Ectodermal cell (in vitro differentiated cells): ENCODE data around the gene ADAM15.

ENCODE experiments used
- H3K27ac ChIP-seq: 2 replicates; pipeline ENCODE4 v1.7.0; 2013; ENCODE audit warnings: mild to moderate bottlenecking, low read depth, low read length; ENCODE audit not compliant: insufficient read depth, poor library complexity, severe bottlenecking
- H3K27me3 ChIP-seq: 2 replicates; pipeline ENCODE4 v1.7.0; 2013; ENCODE audit warnings: mild to moderate bottlenecking, low read length; ENCODE audit not compliant: insufficient read depth, control insufficient read depth, poor library complexity, severe bottlenecking
- H3K36me3 ChIP-seq: one replicate; pipeline ENCODE4 v1.7.0; 2013; ENCODE audit warnings: low read length; ENCODE audit not compliant: control insufficient read depth, insufficient read depth
- H3K4me1 ChIP-seq: one replicate; pipeline ENCODE4 v1.7.0; 2013; ENCODE audit warnings: low read length; ENCODE audit not compliant: control insufficient read depth, insufficient read depth
- H3K4me3 ChIP-seq: 2 replicates; pipeline ENCODE4 v1.7.0; 2013; ENCODE audit warnings: low read depth, low read length, control low read depth; ENCODE audit not compliant: insufficient read depth
- H3K9me3 ChIP-seq: 2 replicates; pipeline ENCODE4 v1.7.0; 2013; ENCODE audit warnings: mild to moderate bottlenecking, low read length, moderate library complexity; ENCODE audit not compliant: control insufficient read depth
- WGBS, 2 experiments: methylation state at CpG; one replicate each; pipeline ENCODE4 v1.1.7; 2013; ENCODE audit warnings: missing lambda C conversion rate in 2 of 2; 5-methylcytosine and 5-hydroxymethylcytosine counted together

ADAM15 gene

DNA sequence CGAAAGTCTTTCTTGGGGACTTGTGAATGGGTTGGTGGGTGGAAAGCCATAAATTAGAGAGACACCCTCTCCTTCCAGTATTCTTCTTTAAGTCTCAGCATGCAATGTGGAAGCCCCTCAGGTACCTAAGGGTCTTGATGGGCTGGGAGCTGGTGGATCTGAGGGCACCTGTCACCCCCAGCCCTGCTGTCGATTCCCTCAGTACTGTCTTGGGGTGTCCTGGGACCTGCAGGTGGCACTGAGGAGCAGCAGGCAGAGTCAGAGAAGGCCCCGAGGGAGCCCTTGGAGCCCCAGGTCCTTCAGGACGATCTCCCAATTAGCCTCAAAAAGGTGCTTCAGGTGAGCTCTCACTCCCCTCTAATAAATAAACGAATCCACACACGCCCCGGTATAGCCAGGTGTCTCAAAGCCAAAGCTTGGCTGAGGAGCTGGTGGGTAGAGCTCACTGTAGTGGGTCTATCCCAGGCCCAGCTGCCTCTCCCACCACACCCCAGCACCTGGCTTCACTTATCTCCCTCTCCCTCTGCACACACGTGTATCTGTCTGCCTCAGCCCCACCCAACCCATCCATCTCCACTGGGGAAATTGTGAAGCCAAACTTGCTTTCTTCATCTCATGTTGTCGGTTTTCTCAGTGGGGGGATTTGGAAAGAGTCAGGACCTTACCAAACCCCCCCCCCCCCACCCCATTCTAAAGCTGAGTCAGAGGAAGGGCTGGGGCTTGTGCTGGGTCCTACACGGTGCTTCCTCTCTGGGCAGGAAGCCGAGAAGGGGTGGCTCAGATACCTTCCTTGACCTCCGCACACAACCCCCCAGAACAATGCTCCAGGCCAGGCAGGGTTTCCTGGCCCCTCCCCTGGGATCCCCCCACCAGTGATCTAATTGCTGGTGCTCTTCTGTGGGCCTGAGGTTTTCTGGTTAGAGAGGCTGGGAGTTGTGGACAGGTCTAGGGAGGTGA lies 1.6 kb downstream of the ADAM15 start:
- no peak overlapping the region for H3K27ac ChIP-seq
- peaks cover 22% of the 10 kb centered on the region for H3K27me3 ChIP-seq
- no peaks in the 10 kb centered on the region for H3K36me3 ChIP-seq
- peak overlapping the region; percentile 74 for H3K4me3 ChIP-seq
- H3K9me3 ChIP-seq = no peaks in the 10 kb centered on the region
- H3K4me1 ChIP-seq = peaks cover 19% of the 10 kb centered on the region
- 68 to 70% methylated on average over 11 to 12 of the region's 12 CpGs for WGBS, 2 experiments

DNA sequence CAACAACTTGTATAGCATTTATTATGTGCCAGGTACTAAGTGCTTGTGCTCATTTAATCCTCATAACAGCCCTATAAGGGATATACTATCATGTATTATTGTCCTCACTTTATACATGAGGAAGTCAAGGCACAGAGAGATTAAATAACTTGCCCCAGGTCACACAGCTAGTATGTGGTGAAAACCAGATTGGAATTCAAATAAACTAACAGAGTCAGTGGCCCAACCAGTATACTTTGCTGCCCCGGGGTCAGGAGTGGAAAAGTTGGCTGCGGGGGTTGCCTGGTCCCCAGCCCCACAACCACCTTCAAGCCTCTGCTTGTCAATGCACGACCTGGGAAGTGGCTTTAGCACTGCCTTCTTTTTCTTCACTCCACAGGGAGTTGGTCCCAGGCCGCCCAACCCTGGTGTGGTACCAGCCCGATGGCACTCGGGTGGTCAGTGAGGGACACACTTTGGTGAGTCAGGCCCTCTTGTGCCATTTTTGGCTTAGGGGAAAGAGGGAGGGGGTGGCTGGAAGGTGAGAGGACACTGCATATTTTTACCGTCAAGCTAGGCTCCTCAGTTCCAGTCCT lies 2.5 kb downstream of the ADAM15 start:
- Histone ChIP-seq H3K36me3 (no peaks in the 10 kb centered on the region), H3K27ac (no peak overlapping the region), H3K4me1 (peaks cover 15% of the 10 kb centered on the region), H3K9me3 (no peaks in the 10 kb centered on the region), H3K27me3 (peaks cover 22% of the 10 kb centered on the region), H3K4me3 (no peak overlapping the region)
- WGBS, 2 experiments = 92 to 93% methylated on average over 7 of the region's 7 CpGs

DNA sequence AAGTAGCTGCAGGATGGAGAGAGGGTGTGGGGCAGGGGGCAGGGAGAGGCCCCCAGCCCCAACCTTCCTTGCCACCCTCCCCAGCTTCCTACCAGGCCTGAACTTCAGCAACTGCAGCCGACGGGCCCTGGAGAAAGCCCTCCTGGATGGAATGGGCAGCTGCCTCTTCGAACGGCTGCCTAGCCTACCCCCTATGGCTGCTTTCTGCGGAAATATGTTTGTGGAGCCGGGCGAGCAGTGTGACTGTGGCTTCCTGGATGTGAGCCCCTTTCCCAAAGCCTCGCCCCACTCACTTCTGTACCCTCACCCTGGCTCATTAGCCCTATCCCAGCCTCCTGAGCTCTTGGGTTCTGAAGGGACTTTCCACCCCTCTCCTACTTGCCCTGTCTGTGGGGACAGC lies 6.0 kb downstream of the ADAM15 start:
- H3K36me3 ChIP-seq = no peaks in the 10 kb centered on the region
- WGBS, 2 experiments = 94% methylated on average over 8 of the region's 8 CpGs
- H3K4me1 ChIP-seq = peaks cover 16% of the 10 kb centered on the region
- no peak overlapping the region for H3K4me3 ChIP-seq
- no peak overlapping the region for H3K27ac ChIP-seq
- peaks cover 19% of the 10 kb centered on the region for H3K27me3 ChIP-seq
- H3K9me3 ChIP-seq = no peaks in the 10 kb centered on the region

DNA sequence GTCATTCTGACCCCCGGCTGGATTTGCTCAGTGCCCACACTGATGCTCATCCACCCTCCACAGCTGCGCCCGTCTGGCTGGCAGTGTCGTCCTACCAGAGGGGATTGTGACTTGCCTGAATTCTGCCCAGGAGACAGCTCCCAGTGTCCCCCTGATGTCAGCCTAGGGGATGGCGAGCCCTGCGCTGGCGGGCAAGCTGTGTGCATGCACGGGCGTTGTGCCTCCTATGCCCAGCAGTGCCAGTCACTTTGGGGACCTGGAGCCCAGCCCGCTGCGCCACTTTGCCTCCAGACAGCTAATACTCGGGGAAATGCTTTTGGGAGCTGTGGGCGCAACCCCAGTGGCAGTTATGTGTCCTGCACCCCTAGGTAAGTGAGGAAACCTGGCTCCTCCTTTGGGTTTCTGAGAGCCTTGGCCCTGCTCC lies 6.7 kb downstream of the ADAM15 start:
- Histone ChIP-seq H3K4me1 (peaks cover 10% of the 10 kb centered on the region), H3K9me3 (no peaks in the 10 kb centered on the region), H3K36me3 (no peaks in the 10 kb centered on the region), H3K27ac (no peak overlapping the region), H3K27me3 (peaks cover 19% of the 10 kb centered on the region), H3K4me3 (no peak overlapping the region)
- WGBS, 2 experiments = 95 to 96% methylated on average over 13 of the region's 13 CpGs

DNA sequence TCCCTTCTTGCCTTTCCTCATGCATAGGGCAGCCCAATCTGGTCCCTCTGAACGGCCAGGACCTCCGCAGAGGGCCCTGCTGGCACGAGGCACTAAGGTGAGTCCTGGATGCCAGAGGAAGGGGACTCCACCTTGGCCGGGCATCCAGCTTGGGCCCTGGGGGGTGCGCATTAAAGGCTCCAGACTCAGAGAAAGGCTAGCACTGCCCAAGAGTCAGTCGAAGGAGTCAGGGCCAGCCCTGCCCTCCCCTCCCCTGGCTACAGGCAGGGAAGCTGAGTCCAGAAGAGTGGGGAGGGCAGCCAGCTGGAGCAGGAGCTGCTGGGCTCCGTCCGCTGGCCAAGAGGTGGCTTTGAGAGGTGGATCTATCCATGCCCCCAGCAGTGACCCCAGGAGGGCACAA lies 9.6 kb downstream of the ADAM15 start:
- peaks cover 19% of the 10 kb centered on the region for H3K27me3 ChIP-seq
- no peaks in the 10 kb centered on the region for H3K9me3 ChIP-seq
- H3K36me3 ChIP-seq = no peaks in the 10 kb centered on the region
- no peak overlapping the region for H3K4me3 ChIP-seq
- 89 to 92% methylated on average over 8 of the region's 8 CpGs for whole genome bisulfite sequencing, 2 experiments
- peaks cover 28% of the 10 kb centered on the region for H3K4me1 ChIP-seq
- H3K27ac ChIP-seq = no peak overlapping the region

DNA sequence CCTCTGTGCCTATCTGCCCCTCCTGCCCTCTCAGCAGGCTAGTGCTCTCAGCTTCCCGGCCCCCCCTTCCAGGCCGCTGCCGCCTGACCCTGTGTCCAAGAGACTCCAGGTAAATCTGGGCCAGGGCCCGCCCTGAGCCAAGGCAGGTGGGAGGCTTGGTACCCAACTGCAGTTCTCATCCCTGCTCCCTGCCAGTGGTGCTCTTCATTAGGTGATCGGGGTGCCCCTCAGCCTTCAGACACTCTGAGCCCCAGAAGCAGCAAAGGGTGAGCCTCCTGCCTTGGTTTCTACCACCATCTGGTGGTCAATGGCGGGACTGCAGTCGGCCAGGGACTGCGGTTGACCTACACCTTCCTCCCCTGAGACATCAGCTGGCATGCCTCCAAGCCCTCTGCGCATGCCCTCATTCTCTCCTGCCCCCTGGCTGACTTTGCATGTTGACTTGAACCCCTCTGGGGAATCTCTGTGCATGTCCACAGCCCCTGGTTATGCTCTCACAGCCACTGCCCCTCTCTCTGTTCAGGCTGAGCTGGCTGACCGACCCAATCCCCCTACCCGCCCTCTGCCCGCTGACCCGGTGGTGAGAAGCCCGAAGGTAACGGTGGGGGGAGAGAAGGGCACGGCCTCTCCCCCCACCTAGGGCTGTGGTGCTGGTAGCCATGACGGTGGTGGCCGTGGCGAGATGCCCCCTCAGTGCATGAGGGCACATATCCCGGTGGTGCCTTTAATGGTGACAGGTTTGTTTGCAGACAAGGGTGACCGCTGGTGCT lies 10.4 kb downstream of the ADAM15 start:
- Histone ChIP-seq H3K27ac (no peak overlapping the region), H3K4me3 (no peak overlapping the region), H3K27me3 (peaks cover 19% of the 10 kb centered on the region), H3K4me1 (peaks cover 28% of the 10 kb centered on the region), H3K9me3 (no peaks in the 10 kb centered on the region), H3K36me3 (no peaks in the 10 kb centered on the region)
- 31 to 32% methylated on average over 21 of the region's 21 CpGs for WGBS, 2 experiments

DNA sequence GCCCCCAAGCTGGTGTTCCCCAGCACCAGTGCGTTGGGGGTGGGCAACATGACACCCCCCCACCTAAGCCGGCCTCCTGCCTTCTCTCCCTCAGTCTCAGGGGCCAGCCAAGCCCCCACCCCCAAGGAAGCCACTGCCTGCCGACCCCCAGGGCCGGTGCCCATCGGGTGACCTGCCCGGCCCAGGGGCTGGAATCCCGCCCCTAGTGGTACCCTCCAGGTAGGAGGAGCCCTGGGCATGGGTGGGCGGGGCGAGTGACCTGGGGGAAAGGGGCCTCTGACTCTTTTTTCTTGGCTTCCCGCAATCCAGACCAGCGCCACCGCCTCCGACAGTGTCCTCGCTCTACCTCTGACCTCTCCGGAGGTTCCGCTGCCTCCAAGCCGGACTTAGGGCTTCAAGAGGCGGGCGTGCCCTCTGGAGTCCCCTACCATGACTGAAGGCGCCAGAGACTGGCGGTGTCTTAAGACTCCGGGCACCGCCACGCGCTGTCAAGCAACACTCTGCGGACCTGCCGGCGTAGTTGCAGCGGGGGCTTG lies 11.1 kb downstream of the ADAM15 start:
- 1 to 3% methylated on average over 29 of the region's 29 CpGs for WGBS, 2 experiments
- Histone ChIP-seq H3K4me1 (peaks cover 28% of the 10 kb centered on the region), H3K36me3 (no peaks in the 10 kb centered on the region), H3K4me3 (peak overlapping the region; percentile 95), H3K27ac (no peak overlapping the region), H3K27me3 (peaks cover 19% of the 10 kb centered on the region), H3K9me3 (no peaks in the 10 kb centered on the region)

DNA sequence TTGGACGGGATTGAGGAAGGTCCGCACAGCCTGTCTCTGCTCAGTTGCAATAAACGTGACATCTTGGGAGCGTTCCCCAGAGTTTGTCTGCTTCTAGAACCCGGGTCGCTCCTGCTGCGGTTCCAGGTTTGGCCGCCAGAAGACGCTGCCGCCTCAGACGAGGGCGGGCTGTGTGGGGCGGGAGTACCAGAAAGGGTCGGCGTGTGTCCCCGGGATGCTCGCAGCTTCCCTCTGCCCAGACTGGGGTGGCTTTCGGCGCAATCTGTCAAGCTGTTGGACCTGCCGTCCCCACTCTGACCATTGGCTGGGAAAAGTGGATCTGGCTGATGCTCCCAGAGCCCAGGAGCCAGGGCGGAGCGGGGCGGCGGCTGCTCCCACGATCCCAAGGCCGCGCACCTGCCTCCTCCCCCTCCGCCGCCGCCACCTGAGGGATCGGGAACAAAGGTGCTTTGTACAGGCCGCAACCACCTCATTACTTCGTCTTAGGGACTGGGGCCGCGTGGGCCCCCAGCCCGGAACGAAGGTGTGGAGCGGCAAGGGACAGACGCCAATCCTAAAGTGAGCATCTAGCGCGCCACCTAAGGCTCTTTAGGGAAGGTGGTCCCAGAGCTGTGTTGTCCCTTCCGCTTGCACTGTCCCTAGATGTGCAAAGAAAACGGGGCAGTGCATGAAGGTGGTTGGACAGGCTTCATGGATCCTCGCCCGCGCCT lies 11.7 kb downstream of the ADAM15 start:
- Histone ChIP-seq H3K36me3 (no peaks in the 10 kb centered on the region), H3K4me1 (peaks cover 28% of the 10 kb centered on the region), H3K4me3 (peak overlapping the region; percentile 95), H3K27me3 (peaks cover 19% of the 10 kb centered on the region), H3K9me3 (no peaks in the 10 kb centered on the region), H3K27ac (no peak overlapping the region)
- WGBS, 2 experiments = 1% methylated on average over 46 of the region's 46 CpGs

GRCh38 chr1:155063550-155064110 lies 12.5 kb downstream of the ADAM15 start, which contains the start of gene EFNA4:
EFNA4 (plus strand) TSS chr1:155063740; CDS start chr1:155063824, 84 bp downstream.
- no peaks in the 10 kb centered on the region for H3K36me3 ChIP-seq
- WGBS, 2 experiments = 1% methylated on average over 57 of the region's 57 CpGs
- H3K4me1 ChIP-seq = peaks cover 28% of the 10 kb centered on the region
- H3K27ac ChIP-seq = peak within 1 kb of the TSS; percentile 96
- H3K4me3 ChIP-seq = peak within 1 kb of the TSS; percentile 95
- peaks cover 19% of the 10 kb centered on the region for H3K27me3 ChIP-seq
- no peaks in the 10 kb centered on the region for H3K9me3 ChIP-seq
